Large intestine (tissue), 3 donors: ENCODE results near the gene PLD2. TPM values are rescaled to one million over a fixed set of nuclear protein-coding genes. Genes with fewer than 3 reads are reported as not detected.

Experiments used
- DNase-seq, 2 donors: peaks; one replicate each; pipeline versions ENCODE4 v3.0.0 to v3.0.0-alpha.2; 2013
- H3K27ac ChIP-seq: one replicate; pipeline ENCODE4 v1.5.1; 2013; ENCODE audit warnings: low read length
- H3K27me3 ChIP-seq: 2 replicates; pipeline ENCODE4 v1.6.1; 2013; ENCODE audit warnings: low read length; ENCODE audit not compliant: control insufficient read depth, insufficient read depth
- H3K36me3 ChIP-seq: 2 replicates; pipeline ENCODE4 v1.6.1; 2013; ENCODE audit warnings: low read length; ENCODE audit not compliant: control insufficient read depth, insufficient read depth
- H3K4me1 ChIP-seq: one replicate; pipeline ENCODE4 v1.6.1; 2013; ENCODE audit warnings: low read length; ENCODE audit not compliant: control insufficient read depth, insufficient read depth
- H3K4me3 ChIP-seq: one replicate; pipeline ENCODE4 v1.5.1; 2013; ENCODE audit warnings: low read length
- H3K9me3 ChIP-seq: one replicate; pipeline ENCODE4 v1.6.1; 2013; ENCODE audit warnings: mild to moderate bottlenecking, low read depth, low read length, moderate library complexity; ENCODE audit not compliant: control insufficient read depth
- WGBS: methylation state at CpG from one replicate; pipeline ENCODE4 v1.1.5; 2013; ENCODE audit warnings: low lambda C conversion rate; ENCODE audit not compliant: insufficient coverage; 5-methylcytosine and 5-hydroxymethylcytosine counted together
- polyA plus RNA-seq: library from polyadenylated mRNA; unstranded; fragments of 120-200 nt; gene quantifications from one replicate; pipeline ENCODE4 v1.2.1, GENCODE V29; 2013

PLD2 gene
- polyA plus RNA-seq, 1 donor, result 21.8 TPM

DNA sequence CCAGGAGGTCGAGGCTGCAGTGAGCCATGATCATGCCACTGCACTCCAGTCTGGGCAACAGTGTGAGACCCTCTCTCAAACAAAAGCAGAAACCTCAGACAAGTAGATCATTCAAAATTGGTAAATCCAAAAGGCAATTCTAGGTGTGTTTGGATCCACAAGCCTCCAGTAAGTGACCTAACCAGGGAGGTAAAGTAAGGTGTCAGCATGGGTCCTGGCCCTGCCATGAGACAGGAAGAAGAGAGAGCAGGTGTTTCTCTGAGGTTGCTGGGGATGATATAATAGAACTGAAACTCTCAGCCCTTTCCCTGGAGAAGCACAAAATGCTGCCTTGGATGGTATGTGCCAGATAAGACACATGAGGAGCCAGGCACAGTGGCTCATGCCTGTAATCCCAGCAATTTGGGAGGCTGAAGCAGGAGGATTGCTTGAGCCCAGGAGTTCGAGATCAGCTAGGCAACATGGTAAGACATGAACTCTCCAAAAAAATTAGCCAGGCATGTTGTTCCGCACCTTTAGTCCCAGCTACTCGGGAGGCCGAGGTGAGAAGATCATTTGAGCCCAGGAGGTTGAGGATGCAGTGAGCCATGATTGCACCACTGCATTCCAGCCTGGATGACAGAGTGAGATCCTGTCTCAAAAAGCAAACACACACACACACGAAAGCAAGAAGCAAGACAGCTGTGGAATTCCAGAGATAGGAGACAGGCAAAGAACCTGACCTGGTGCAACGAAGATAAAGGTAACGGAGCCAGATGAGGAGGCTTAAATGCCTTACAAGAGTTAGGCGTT, 28.8 kb upstream of the PLD2 start:
- peak overlapping the region; percentile 3 for H3K27ac ChIP-seq
- no CpG with 5 or more reads among the region's 9 CpGs for WGBS
- H3K4me3 ChIP-seq, result no peak overlapping the region
- H3K36me3 ChIP-seq, result no peaks in the 10 kb centered on the region
- peak in 1 of 2 donors; percentile 32 for DNase-seq
- H3K4me1 ChIP-seq, result peaks cover 16% of the 10 kb centered on the region
- peaks cover 9% of the 10 kb centered on the region for H3K27me3 ChIP-seq
- peaks cover 5% of the 10 kb centered on the region for H3K9me3 ChIP-seq

DNA sequence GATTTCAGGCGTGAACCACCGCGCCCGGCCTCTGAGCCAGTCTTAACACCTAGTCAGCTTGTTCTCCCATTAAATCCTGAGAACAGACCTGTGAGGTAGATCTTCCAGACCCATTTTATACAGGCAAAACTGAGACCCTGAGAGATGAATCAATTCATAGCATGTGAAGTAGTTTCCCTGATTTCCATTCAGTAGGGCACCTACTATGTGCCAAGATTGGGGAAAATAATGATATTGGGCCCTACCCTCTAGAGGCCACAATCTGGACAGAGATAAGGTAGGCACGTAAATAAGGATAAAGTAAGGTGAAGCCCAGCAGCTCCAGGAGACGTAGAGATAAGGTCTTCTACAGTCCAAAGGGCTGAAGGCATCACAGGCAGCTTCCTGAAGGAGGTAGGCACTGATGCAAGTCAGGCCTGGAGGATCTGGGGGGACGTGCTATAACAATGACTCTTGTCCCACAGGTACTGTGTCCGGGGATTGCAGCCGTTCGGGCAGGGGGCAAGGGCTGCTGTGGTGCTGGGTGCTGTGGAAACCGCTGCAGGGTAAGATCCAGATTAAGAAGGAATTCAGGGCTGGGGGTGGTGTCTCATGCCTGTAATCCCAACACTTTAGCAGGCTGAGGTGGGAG, 26.5 kb upstream of the PLD2 start:
- H3K36me3 ChIP-seq, result no peaks in the 10 kb centered on the region
- DNase-seq, result peak; percentile 75 to 87
- H3K9me3 ChIP-seq, result peaks cover 5% of the 10 kb centered on the region
- peaks cover 31% of the 10 kb centered on the region for H3K27me3 ChIP-seq
- peak overlapping the region; percentile 60 for H3K27ac ChIP-seq
- no CpG with 5 or more reads among the region's 11 CpGs for WGBS
- no peak overlapping the region for H3K4me3 ChIP-seq
- peaks cover 22% of the 10 kb centered on the region for H3K4me1 ChIP-seq

DNA sequence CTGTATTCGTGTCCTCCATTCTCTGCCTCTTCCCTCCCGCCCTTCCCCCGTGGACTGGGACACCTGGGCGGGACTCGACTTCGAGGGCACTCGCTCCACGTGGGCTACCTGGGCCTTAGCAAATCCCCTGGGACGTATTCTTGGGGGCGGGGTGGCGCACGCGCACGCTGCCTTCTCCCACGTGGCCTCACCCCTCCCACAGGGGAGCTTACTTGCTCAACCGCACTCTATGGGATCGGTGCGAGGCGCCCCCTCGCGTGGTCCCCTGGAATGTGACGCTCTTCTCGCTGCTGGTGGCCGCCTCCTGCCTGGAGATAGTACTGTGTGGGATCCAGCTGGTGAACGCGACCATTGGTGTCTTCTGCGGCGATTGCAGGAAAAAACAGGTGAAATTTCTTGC, 24.3 kb upstream of the PLD2 start:
- peaks cover 46% of the 10 kb centered on the region for H3K27me3 ChIP-seq
- WGBS, result no CpG with 5 or more reads among the region's 28 CpGs
- peaks cover 37% of the 10 kb centered on the region for H3K4me1 ChIP-seq
- no peak overlapping the region for H3K27ac ChIP-seq
- DNase-seq, result no peak
- H3K9me3 ChIP-seq, result peaks cover 5% of the 10 kb centered on the region
- H3K4me3 ChIP-seq, result no peak overlapping the region
- no peaks in the 10 kb centered on the region for H3K36me3 ChIP-seq

DNA sequence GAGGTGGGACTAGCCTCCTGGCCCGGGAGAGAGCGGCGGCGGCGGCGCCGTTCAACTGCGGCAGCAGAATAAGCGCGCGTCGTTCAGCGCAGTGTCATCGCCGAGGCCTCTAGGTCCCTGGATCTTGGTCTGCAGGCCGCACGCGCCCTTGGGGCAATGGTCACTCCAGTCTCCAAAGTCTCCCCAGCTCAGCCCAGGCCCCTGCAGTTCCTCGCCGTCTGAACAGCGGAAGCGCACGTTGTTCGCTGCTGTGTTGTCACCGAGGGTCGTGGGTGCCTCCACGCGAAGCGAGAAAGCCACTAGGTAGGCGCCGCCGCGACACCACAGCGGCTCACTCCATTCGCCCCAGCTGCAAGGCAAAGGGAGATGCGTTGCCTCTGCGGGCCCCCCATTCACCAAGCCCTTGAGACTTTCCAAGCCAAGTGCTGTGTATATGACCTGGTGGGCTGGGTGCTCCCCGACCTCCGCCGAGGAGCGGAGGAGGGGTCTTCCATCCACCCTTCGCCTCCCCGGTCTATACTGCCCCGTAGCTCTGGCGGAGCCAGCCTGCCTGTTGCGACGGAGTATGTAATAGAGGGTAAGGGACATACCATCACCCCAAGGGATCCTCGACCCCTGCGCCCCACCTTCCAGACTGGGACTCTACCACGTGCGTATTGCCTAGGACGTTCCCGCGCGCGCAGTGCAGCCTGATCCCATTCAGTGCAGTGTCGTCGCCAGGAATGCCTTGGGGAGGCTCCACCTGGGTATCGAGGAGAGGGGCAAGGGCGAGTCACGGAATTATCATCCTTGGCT, 21.4 kb upstream of the PLD2 start:
- peaks cover 46% of the 10 kb centered on the region for H3K27me3 ChIP-seq
- no peak overlapping the region for H3K27ac ChIP-seq
- no peak overlapping the region for H3K4me3 ChIP-seq
- peaks cover 8% of the 10 kb centered on the region for H3K9me3 ChIP-seq
- no CpG with 5 or more reads among the region's 61 CpGs for WGBS
- H3K4me1 ChIP-seq, result peaks cover 36% of the 10 kb centered on the region
- no peaks in the 10 kb centered on the region for H3K36me3 ChIP-seq
- DNase-seq, result peak in 1 of 2 donors; percentile 77

DNA sequence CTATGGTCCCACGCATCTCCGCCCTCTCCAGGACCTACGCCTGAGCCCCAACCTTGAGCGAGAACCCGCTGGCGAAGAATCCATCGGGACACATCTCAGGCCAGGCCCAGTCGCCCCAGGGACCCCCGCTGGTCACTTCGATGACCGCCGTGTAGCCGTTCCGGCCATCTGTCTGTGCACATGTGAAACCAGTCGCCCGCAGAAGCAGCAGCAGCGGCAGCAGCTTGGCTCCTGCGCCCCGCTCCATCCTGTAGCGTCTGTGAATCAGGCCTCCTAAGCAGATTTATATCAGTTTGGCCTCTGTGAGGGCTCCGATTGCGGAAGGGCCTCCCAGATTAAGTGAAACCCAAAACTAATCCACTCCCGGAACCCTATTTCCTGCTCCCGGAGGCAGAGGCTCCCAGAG, 20.8 kb upstream of the PLD2 start, which contains the start of gene VMO1:
Gene VMO1 (minus strand): TSS at position 259 of the 406 bp plus-strand sequence. CDS start 12 bp downstream, at position 247.
- H3K9me3 ChIP-seq, result peaks cover 8% of the 10 kb centered on the region
- H3K36me3 ChIP-seq, result no peaks in the 10 kb centered on the region
- peak in 1 of 2 donors; percentile 36 for DNase-seq
- WGBS, result no CpG with 5 or more reads among the region's 24 CpGs
- H3K27me3 ChIP-seq, result peaks cover 46% of the 10 kb centered on the region
- peaks cover 37% of the 10 kb centered on the region for H3K4me1 ChIP-seq
- no peak within 1 kb of the TSS for H3K4me3 ChIP-seq
- peak within 1 kb of the TSS; percentile 95 for H3K27ac ChIP-seq

DNA sequence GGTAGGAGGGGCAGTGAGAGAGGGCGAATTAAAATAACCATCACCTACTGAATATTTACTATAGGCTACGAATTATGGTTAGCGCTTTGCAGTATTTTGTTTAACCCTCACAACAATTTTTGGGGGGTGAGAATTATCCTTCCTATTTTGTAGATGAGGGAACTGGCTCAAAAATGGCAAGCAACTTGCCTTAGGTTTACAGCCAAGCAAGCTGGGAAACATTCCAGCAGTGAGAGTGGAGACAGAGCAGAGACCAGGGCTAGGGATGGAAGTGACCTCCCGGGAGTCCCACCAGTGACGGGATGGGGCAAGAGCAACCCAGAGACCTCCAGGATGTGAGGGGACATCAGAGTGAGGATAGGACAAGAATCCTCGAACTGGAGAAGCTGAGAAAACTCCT, 20.4 kb upstream of the PLD2 start:
- Histone ChIP-seq H3K27ac (peak overlapping the region; percentile 95), H3K27me3 (peaks cover 46% of the 10 kb centered on the region), H3K4me1 (peaks cover 37% of the 10 kb centered on the region), H3K4me3 (no peak overlapping the region), H3K9me3 (peaks cover 8% of the 10 kb centered on the region), H3K36me3 (no peaks in the 10 kb centered on the region)
- DNase-seq, result peak in 1 of 2 donors; percentile 42
- no CpG with 5 or more reads among the region's 6 CpGs for whole genome bisulfite sequencing

DNA sequence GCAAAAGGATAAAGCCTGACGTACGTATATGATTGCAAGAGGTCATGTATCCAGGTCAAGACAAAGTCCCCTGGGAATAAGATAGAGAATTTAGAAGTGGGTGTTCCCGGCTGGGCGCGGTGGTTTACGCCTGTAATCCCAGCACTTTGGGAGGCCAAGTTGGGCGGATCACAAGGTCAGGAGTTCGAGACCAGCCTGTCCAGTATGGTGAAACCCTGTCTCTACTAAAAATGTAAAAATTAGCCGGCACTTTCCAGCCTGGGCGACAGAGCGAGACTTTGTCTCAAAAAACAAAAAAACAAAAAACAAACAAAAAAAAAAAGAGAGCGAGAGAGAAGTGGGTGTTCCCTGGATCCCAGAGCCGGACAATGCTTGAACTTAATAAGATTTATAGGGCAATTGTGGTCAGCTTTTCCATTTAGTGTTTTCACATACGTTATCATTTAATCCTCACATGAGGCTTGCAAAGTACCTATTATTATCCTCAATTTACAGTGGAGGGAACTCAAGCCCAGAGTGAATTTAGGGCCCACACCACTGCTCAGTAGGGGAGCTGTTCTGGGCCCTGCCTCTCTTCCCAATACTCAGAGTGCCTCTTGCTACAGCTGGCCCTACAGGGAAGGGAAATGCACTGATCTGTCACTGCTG, 18.7 kb upstream of the PLD2 start:
- WGBS, result 36% methylated on average over 7 of the region's 14 CpGs
- Histone ChIP-seq H3K36me3 (no peaks in the 10 kb centered on the region), H3K27me3 (peaks cover 36% of the 10 kb centered on the region), H3K4me3 (peak overlapping the region; percentile 89), H3K27ac (peak overlapping the region; percentile 95), H3K9me3 (peaks cover 2% of the 10 kb centered on the region), H3K4me1 (peaks cover 37% of the 10 kb centered on the region)
- DNase-seq, result no peak

DNA sequence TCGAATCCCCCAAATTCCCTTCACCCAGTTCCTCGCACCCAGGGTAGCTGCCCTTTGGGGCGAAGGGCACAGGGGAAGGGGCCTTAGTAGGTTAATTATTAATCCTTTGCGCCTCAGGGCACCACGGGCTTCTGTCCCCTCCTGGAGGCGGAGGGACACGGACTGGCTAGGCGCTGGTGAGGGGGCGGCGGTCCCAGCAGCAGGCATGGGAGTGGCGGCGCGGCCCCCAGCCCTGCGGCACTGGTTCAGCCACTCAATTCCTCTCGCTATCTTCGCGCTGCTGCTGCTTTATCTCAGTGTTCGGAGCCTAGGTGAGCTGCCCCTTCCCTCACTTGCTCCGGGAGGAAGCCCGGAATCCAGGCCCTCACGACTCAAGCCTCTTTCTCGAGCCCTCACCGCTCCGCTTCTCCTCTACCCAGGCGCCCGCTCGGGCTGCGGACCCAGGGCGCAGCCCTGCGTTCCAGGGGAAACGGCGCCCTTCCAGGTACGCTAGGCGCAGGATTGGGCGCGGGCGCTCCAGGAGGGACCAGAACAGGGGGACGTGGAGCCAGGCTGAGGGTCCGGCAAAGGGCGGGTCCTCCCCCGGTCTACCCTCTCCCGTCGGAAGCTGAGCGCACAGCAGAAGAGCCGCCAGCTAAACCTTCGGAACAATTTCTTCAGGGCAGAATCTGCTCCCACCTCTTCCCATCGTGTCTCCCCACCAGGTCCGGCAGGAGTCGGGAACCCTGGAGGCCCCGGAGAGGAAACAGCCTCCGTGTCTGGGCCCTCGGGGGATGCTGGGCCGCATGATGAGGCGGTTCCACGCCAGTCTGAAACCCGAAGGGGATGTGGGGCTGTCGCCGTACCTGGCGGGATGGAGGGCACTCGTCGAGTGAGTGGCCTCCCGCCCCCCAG, 17.9 kb upstream of the PLD2 start, which contains the start of gene GLTPD2:
Gene GLTPD2 (plus strand): TSS at position 158 of the 894 bp plus-strand sequence. CDS start 48 bp downstream, at position 206.
- peak; percentile 61 to 87 for DNase-seq
- no CpG with 5 or more reads among the region's 62 CpGs for WGBS
- peak within 1 kb of the TSS; percentile 89 for H3K4me3 ChIP-seq
- H3K9me3 ChIP-seq, result peaks cover 2% of the 10 kb centered on the region
- H3K36me3 ChIP-seq, result no peaks in the 10 kb centered on the region
- H3K4me1 ChIP-seq, result peaks cover 37% of the 10 kb centered on the region
- peaks cover 28% of the 10 kb centered on the region for H3K27me3 ChIP-seq
- H3K27ac ChIP-seq, result peak within 1 kb of the TSS; percentile 95

DNA sequence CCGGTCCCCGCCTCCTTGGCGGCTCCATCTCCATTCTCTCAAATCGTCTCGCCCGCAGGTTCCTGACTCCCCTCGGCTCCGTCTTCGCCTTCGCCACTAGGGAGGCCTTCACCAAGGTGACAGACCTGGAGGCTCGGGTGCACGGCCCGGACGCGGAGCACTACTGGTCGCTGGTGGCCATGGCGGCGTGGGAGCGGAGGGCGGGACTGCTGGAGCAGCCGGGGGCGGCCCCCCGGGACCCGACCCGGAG, 17.3 kb upstream of the PLD2 start:
- Histone ChIP-seq H3K27ac (peak overlapping the region; percentile 95), H3K36me3 (no peaks in the 10 kb centered on the region), H3K4me3 (peak overlapping the region; percentile 89), H3K27me3 (peaks cover 23% of the 10 kb centered on the region), H3K4me1 (peaks cover 37% of the 10 kb centered on the region), H3K9me3 (peaks cover 2% of the 10 kb centered on the region)
- WGBS, result no CpG with 5 or more reads among the region's 25 CpGs
- DNase-seq, result no peak
